ENCODE measurements around the gene GNAT3. TPM values are rescaled to one million over a fixed set of nuclear protein-coding genes. Genes with fewer than 3 reads are reported as not detected.

GNAT3 gene
- polyA plus RNA-seq, 3 donors = not detected

GRCh38 chr7:80472491-80473200 lies 39.2 kb downstream of the GNAT3 start:
- no peak for DNase-seq (ENCODE audit: extremely low read depth in 1 of 11, low read depth in 9 of 11, low spot score in 4 of 11)

DNA sequence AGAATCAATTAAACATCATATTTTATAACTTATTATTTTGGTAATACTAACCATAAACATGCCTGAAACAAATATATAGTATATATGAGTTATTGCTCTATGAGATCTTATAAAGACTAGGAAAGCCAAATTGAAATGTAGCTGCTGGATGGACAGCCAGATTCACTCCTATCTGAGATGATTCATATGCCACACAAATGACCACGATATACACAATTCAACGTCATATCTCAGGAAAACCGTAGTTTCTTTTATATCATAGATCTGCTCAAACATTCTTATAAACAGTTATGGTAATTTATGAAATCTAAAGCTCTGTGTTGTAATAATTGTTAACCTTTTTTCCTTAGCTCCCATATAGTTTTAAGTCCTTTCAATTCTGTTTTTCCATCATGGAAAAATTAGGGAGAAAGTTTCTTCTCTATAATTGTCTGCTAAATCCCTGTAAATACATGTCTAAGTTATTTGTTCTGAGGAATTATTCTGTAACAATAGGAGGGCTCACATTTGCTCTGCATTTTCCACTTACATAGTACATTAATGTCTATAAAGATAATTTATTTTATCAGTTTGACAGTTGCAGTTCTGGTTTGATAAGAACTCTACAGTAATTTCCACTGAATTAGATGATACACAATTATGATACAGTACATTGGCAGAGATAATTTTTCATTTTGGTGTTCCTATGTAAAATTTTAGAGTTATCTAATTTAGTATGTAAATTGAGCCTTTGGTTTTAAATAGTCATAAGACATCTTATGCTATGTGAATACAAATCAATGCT lies 42.7 kb downstream of the GNAT3 start:
- no peak for DNase-seq (ENCODE audit: extremely low read depth in 1 of 11, low read depth in 9 of 11, low spot score in 4 of 11)

DNA sequence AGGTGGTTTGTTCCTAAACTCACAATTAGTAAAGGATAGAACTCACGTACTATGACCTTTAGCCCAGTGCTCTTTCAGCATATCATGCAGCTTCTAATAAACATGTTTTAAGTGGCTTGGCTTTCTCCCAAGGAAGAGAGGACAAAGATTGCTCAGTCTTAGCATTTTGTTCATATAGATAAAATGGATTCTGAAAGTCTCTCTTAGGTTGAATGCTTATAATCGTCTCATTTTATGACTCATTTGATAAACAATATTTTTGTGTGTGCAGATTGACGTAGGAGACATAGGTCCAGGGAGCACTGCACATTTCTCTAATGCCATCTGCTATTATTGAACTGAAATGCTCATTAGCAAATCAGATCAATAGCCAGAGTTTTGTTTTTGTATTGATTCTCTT lies 44.8 kb downstream of the GNAT3 start:
- DNase-seq (ENCODE audit: extremely low read depth in 1 of 11, low read depth in 9 of 11, low spot score in 4 of 11) = no peak

DNA sequence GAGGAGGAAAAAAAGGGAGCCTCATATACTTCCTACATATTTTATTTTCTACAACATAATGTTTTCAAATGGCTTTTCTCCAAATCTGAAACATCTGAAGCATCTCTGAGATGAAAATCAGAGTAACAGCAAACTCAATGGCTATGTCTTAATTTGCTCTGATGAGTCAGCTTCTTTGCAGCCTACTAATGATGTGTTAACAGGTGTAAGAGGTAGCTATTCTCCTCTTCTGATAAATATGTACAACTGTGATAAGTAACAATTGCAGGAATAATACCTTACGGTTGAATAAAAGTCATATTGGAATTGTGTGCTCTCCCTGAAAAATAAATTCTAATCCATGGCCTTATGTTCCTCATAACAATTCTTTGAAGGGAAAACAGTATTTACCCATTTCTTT lies 45.2 kb downstream of the GNAT3 start:
- DNase-seq (ENCODE audit: extremely low read depth in 1 of 11, low read depth in 9 of 11, low spot score in 4 of 11) = no peak

DNA sequence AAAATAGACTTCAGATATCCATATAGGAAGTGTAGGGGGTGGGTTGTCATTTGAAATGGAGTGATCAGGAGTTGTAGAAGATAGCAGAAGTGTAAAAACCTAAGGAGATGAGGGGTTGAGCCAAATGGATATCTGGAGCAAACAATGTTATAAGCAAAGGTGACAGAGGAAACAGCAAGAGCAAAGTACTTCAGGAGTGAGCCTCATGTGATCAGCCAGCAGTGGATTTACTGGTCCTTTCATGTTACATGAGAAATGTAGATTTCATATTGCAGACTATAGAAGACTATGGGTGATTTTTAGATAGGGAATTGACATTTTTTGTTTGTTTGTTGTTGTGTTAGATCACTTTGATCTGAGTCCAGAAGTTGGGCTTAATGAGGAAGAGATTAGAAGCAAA lies 47.7 kb downstream of the GNAT3 start:
- DNase-seq (ENCODE audit: extremely low read depth in 1 of 11, low read depth in 9 of 11, low spot score in 4 of 11) = no peak

- no peak for DNase-seq (ENCODE audit: extremely low read depth in 1 of 11, low read depth in 9 of 11, low spot score in 4 of 11)
Observed at GRCh38 chr7:80463272-80463920, 48.5 kb downstream of the GNAT3 start.

DNA sequence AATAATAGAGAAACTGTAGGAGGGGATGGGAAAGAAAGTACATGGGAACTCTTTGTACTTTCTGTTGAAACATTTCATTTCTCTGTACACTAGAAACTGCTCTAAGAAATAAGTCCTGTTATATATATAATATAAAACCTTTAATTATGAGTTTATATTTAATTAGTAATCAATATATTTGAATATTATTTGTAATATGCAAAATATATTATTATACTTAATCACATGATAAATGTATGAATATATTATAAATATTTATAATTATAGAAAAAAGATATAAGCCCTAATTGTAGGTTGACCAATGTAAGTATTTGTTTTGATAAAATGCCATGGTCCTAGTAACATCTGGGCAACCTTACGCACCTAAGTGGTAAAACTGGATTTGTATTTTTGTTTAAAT lies 51.0 kb downstream of the GNAT3 start:
- DNase-seq (ENCODE audit: extremely low read depth in 1 of 11, low read depth in 9 of 11, low spot score in 4 of 11) = no peak

DNA sequence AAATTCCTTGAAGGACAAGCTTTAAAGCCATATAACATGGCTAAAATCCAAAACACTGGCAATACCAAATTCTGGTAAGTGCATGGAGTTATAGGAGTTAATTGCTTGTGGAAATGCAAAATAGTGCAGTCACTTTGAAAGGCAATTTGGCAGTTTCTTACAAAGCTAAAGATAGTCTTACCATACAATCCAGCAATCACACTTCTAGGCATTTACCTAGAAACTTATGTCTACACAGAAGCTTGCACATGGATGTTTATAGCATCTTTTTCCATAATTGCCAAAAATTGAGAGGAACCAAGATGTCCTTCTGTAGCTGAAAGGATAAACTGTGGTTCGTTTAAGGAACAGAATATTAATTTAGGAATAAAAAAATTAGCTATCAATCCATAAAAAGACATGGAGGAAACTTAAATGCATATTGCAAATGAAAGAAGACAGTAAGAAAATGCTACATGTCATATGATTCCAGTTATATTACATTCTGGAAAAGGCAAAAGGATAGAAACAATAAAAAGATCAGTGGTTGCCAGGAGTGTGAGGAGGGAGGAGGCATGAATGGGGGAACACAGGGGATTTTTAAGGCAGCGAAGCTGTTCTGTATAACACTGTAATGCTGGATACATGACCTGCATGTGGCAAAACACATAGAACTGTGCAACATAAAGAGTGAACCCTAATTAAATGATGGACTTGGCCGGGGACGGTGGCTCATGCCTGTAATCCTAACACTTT lies 51.9 kb downstream of the GNAT3 start:
- DNase-seq (ENCODE audit: extremely low read depth in 1 of 11, low read depth in 9 of 11, low spot score in 4 of 11) = no peak

DNA sequence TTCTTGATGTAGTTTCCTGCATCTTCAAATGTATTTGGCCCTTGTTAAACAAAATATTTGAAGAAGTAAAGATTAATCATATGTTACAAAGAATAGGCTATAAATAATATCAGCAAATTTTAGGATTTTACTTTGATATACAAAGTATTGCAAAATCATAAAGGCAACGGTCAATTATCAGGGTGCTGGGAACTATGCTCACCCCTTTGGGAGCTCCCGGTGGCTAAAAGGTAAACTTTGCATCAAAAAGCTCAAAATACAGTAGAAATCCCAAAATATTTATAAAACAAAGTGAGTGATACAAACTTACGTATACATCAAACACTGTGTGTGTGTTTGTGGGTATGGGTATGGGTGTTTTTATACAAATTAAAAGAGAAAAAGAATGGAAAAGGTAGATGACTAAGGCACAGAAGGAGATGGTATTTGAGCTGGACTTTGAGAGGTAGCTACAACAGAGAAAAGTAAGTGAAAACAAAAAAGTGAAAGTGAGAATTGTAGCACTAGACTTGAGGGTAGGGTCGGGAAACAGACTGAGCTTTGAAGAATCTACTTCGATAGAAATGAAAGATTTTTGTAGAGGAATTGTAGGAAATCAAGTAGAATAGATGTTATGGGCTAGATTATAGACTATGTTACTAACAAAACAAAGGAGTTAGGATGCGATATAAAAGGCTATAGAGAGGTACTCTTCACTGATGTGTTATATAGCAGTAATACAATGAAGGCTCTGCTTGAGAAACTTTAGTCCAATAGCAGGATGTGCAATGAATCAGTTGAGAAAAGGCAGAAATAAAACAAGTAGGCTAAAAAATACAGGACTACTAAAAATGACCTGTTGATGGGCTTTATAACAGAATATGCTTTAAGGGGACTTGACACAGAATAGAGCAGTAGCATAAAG lies 52.8 kb downstream of the GNAT3 start:
- DNase-seq (ENCODE audit: extremely low read depth in 1 of 11, low read depth in 9 of 11, low spot score in 4 of 11) = no peak

GRCh38 chr7:80453699-80454340 lies 58.0 kb downstream of the GNAT3 start:
- peak in 1 of 11 donors; percentile 12 for DNase-seq (ENCODE audit: extremely low read depth in 1 of 11, low read depth in 9 of 11, low spot score in 4 of 11)

DNA sequence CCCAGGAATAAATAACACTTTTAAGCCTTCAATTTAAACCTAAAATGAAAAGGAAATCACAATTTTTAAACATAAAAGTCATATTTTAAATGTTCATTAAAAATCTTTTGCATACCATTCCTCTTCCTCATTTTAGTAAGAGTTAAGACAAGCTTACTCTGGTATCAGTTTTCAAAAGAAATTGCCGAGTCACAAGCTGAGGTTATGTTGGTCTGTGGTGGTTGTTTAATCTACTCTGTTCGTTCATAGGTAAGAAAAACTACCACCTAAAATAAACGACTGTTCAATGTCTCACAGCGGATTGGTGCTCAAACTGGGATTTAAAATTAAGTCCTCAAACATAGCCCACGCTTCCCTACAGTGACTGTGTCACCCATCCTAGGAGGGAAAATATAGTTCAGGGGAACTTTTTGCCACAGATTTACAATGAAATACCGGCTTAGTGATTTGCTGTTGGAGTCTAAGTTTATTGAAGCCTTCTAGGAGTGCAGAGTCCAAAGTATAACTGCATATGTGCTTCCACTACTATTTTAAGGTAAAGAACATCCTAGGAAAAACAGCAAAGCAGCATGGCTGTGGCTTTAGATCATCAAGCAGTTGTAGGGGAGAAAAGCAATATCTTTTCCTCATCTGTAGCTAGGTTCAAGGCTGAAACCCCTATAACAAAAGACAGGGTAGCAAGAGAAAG lies 61.1 kb downstream of the GNAT3 start:
- no peak for DNase-seq (ENCODE audit: extremely low read depth in 1 of 11, low read depth in 9 of 11, low spot score in 4 of 11)

DNA sequence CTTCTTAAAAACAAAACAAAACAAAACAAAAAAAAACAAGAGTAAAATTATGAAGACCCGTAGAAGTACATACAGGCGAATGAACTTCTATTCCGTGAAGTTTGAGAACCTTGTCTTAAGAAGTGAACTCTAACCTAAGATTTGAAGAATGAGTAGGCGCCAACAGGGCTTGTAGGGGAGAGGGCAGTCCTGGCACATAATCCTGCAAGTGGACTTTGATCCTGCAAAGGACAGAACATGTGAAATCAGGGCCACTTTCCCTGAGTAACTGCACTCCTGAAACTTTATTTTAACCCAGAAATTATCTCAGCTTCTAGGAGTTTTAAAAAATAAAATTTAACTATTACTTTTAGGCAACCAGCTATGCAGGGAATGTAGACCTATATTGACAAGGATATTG lies 62.0 kb downstream of the GNAT3 start:
- DNase-seq (ENCODE audit: extremely low read depth in 1 of 11, low read depth in 9 of 11, low spot score in 4 of 11) = no peak

GRCh38 chr7:80445351-80445750 lies 66.5 kb downstream of the GNAT3 start:
- no peak for DNase-seq (ENCODE audit: extremely low read depth in 1 of 11, low read depth in 9 of 11, low spot score in 4 of 11)

GRCh38 chr7:80444811-80445210 lies 67.1 kb downstream of the GNAT3 start:
- DNase-seq (ENCODE audit: extremely low read depth in 1 of 11, low read depth in 9 of 11, low spot score in 4 of 11) = no peak

DNA sequence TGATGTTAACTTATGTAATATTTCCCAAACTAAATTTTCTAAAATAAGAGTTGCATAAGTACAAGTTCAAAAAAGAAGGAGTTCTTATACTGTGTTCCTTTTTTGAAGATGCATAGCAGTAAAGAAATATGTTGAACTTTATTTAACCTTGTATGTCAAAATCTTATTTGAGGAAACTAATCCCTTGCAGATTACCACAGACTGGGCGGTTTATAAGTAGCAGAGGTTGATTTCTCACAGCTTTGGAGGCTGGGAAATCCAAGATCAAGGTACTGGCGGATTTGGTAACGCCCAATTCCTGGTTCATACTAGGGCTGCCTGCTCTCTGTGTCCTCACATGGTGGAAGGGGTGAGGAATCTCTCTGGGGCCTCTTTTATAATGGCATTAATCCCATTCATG lies 68.5 kb downstream of the GNAT3 start:
- DNase-seq (ENCODE audit: extremely low read depth in 1 of 11, low read depth in 9 of 11, low spot score in 4 of 11) = no peak

DNA sequence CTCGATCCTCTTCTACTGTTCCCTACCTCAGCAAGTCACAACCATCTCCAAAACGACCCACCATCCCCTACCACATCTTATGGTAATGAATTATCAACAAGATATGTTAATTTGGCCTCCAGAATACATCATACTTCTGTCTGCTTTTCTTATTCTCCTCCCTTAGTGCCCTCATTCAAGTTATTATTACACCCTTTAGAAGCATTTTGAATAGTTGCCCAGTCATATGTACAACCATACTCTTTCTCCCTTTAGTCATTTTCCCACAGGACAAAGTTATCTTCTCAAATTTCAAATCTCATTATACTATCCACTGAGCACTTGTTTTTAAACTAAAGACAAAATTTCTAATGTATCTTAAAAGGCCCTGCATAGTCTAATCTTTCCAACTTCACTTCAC lies 71.0 kb downstream of the GNAT3 start:
- no peak for DNase-seq (ENCODE audit: extremely low read depth in 1 of 11, low read depth in 9 of 11, low spot score in 4 of 11)

Measured in renal cortex interstitium (tissue), 11 donors.